HG03565 (cell line): ENCODE results near the gene NSUN5.
A peak's percentile ranks its signal among the peaks of the same experiment; 100 is the strongest.
"Not testable (repeated sequence)": the region's sequence is repeated elsewhere in the genome, so short reads cannot be mapped to it uniquely, and the experiment has no call there.

Experiments
- ATAC-seq: cut with Tn5 transposase; IDR thresholded peaks from one replicate; pipeline ENCODE4 v1.9.1; 2021; ENCODE audit warnings: mild to moderate bottlenecking, moderate library complexity; ENCODE audit not compliant: unreplicated experiment

The NSUN5 gene

GRCh38 chr7:73327449-73327848 is 18.8 kb upstream of the NSUN5 start:
- ATAC-seq: not testable (repeated sequence)

GRCh38 chr7:73325424-73325823 is 16.8 kb upstream of the NSUN5 start:
- ATAC-seq: not testable (repeated sequence)

- not testable (repeated sequence) for ATAC-seq
These were observed 15.6 kb upstream of the NSUN5 start for GRCh38 chr7:73324081-73324845.

- not testable (repeated sequence) for ATAC-seq
These were observed 14.9 kb upstream of the NSUN5 start for GRCh38 chr7:73323434-73324080.

GRCh38 chr7:73320009-73320408 is 11.4 kb upstream of the NSUN5 start:
- not testable (repeated sequence) for ATAC-seq

- not testable (repeated sequence) for ATAC-seq
These were observed 10.9 kb upstream of the NSUN5 start for GRCh38 chr7:73319541-73319940.

- ATAC-seq: not testable (repeated sequence)
These were observed 10.1 kb upstream of the NSUN5 start for GRCh38 chr7:73318656-73319204.

- ATAC-seq: no peak
These were observed 7.9 kb upstream of the NSUN5 start for GRCh38 chr7:73316521-73316920.

GRCh38 chr7:73314271-73314670 is 5.6 kb upstream of the NSUN5 start:
- no peak for ATAC-seq

- ATAC-seq: no peak
These were observed 4.9 kb upstream of the NSUN5 start for GRCh38 chr7:73313521-73313906.

GRCh38 chr7:73312831-73313520 is 4.3 kb upstream of the NSUN5 start:
- no peak for ATAC-seq

GRCh38 chr7:73311421-73311820 is 2.8 kb upstream of the NSUN5 start:
- ATAC-seq: not testable (repeated sequence)

GRCh38 chr7:73308074-73308664 is 457 bp downstream of the NSUN5 start:
- ATAC-seq: peak; percentile 23

- no peak for ATAC-seq
These were observed 1.2 kb downstream of the NSUN5 start for GRCh38 chr7:73307436-73307835.

GRCh38 chr7:73304612-73305387 is 3.8 kb downstream of the NSUN5 start:
- not testable (repeated sequence) for ATAC-seq

GRCh38 chr7:73304071-73304470 is 4.6 kb downstream of the NSUN5 start:
- ATAC-seq: no peak

GRCh38 chr7:73303546-73303945 is 5.1 kb downstream of the NSUN5 start:
- no peak for ATAC-seq

GRCh38 chr7:73302846-73303245 is 5.8 kb downstream of the NSUN5 start:
- ATAC-seq: not testable (repeated sequence)

- ATAC-seq: not testable (repeated sequence)
These were observed 7.5 kb downstream of the NSUN5 start for GRCh38 chr7:73301108-73301507.

GRCh38 chr7:73299812-73300211 is 8.8 kb downstream of the NSUN5 start:
- ATAC-seq: not testable (repeated sequence)
